ENCODE measurements around the gene DOK6. TPM values are rescaled to one million over a fixed set of nuclear protein-coding genes. Genes with fewer than 3 reads are reported as not detected.

DOK6 gene
- total and polyA plus RNA-seq, 2 donors (not counting 3 experiments of a cell fraction or from before 2014, with no cell fraction given) = under 0.01 TPM; not detected in 1

GRCh38 chr18:69790649-69791048 lies 390.0 kb downstream of the DOK6 start:
- Histone ChIP-seq H3K27me3 (ENCODE audit: control insufficient read depth in 2 of 2, insufficient read depth in 2 of 2, low read length in 2 of 2) (no peaks in the 10 kb centered on the region), H3K9me3 (replicated peaks; ENCODE audit: control insufficient read depth, insufficient read depth, low read length) (no peaks in the 10 kb centered on the region), H3K79me2 (ENCODE audit: control insufficient read depth, insufficient read depth, low read length) (no peaks in the 10 kb centered on the region), H3K9me1 (replicated peaks; ENCODE audit: control insufficient read depth, extremely low read depth, insufficient read depth, low read length) (no peaks in the 10 kb centered on the region), H4K20me1 (replicated peaks; ENCODE audit: control insufficient read depth, extremely low read depth, insufficient read depth, low read length) (no peaks in the 10 kb centered on the region), H3K4me3 (replicated peaks in 1 of 3; ENCODE audit: insufficient read depth in 1 of 3, low read depth in 1 of 3, low read length in 3 of 3) (no peak overlapping the region), H2AFZ (ENCODE audit: low read depth, low read length) (no peak overlapping the region), H3K4me2 (ENCODE audit: insufficient read depth, low read length) (no peak overlapping the region), H3K27ac (ENCODE audit: insufficient read depth, low read depth, low read length) (no peak overlapping the region), H3K36me3 (ENCODE audit: control insufficient read depth in 2 of 2, extremely low read depth in 1 of 2, insufficient read depth in 2 of 2, low read length in 2 of 2) (no peaks in the 10 kb centered on the region), H3K4me1 (ENCODE audit: control insufficient read depth, extremely low read depth, insufficient read depth, low read length) (peaks cover 12% of the 10 kb centered on the region), H3K9ac (replicated peaks; ENCODE audit: extremely low read depth, insufficient read depth, low read length) (no peak overlapping the region)
- FAIRE-seq (no peak), DNase-seq (ENCODE audit: low read depth, low spot score) (no peak)
- no TSS peak for BruUV-seq (replicated peaks)
- intact Hi-C loops (cut with micrococcal nuclease) (no loop called here), dilution Hi-C loops (cut with MboI; ENCODE audit: extremely low pct_ligation_motif_present, low sequenced_read_pairs) (no loop called here)
- ChIA-PET POLR2A (no interaction called here), CTCF (no interaction called here)
- TF ChIP-seq GATA2 (IDR thresholded peaks at IDR 0.05; ENCODE audit: insufficient read depth, insufficient read length, low read depth, low read length) = no peak
- no peak for TF ChIP-seq MYC (IDR thresholded peaks at IDR 0.05; ENCODE audit: low read depth, low read length)

DNA sequence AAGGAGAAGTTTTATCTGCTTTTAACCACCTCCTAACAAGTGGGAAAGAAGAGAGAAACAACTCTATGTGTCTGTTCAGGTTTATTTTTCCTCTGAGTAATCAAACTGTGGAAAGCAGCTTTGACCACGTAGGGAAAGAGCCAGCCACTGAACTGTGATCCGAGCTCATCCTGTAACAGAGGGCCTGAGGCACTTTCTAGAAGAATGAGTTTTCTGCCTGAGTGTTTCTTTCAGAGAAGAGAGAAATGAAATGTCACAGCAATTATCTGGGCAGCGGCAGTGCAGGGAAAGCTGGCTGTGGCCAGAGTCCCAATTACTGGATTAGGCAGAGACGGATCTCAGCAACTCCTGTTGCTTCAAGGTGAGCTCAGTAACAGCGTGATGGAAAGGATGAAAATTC lies 395.1 kb downstream of the DOK6 start:
- dilution Hi-C loops (cut with MboI; ENCODE audit: extremely low pct_ligation_motif_present, low sequenced_read_pairs) (no loop called here), intact Hi-C loops (cut with micrococcal nuclease) (no loop called here)
- Histone ChIP-seq H2AFZ (ENCODE audit: low read depth, low read length) (no peak overlapping the region), H3K4me3 (replicated peaks in 1 of 3; ENCODE audit: insufficient read depth in 1 of 3, low read depth in 1 of 3, low read length in 3 of 3) (no peak overlapping the region), H3K36me3 (ENCODE audit: control insufficient read depth in 2 of 2, extremely low read depth in 1 of 2, insufficient read depth in 2 of 2, low read length in 2 of 2) (no peaks in the 10 kb centered on the region), H3K79me2 (ENCODE audit: control insufficient read depth, insufficient read depth, low read length) (no peaks in the 10 kb centered on the region), H3K9me3 (replicated peaks; ENCODE audit: control insufficient read depth, insufficient read depth, low read length) (no peaks in the 10 kb centered on the region), H3K9ac (replicated peaks; ENCODE audit: extremely low read depth, insufficient read depth, low read length) (no peak overlapping the region), H3K4me2 (ENCODE audit: insufficient read depth, low read length) (no peak overlapping the region), H3K27ac (ENCODE audit: insufficient read depth, low read depth, low read length) (no peak overlapping the region), H3K27me3 (ENCODE audit: control insufficient read depth in 2 of 2, insufficient read depth in 2 of 2, low read length in 2 of 2) (peaks cover 2 to 3% of the 10 kb centered on the region in 2 experiments), H3K9me1 (replicated peaks; ENCODE audit: control insufficient read depth, extremely low read depth, insufficient read depth, low read length) (no peaks in the 10 kb centered on the region), H4K20me1 (replicated peaks; ENCODE audit: control insufficient read depth, extremely low read depth, insufficient read depth, low read length) (no peaks in the 10 kb centered on the region), H3K4me1 (ENCODE audit: control insufficient read depth, extremely low read depth, insufficient read depth, low read length) (no peaks in the 10 kb centered on the region)
- DNase-seq (ENCODE audit: low read depth, low spot score) (no peak), FAIRE-seq (no peak)
- ChIA-PET CTCF (no interaction called here), POLR2A (no interaction called here)
- no TSS peak for BruUV-seq (replicated peaks)
- TF ChIP-seq, protein P1, sequence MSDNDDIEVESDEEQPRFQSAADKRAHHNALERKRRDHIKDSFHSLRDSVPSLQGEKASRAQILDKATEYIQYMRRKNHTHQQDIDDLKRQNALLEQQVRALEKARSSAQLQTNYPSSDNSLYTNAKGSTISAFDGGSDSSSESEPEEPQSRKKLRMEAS (IDR thresholded peaks at IDR 0.05; ENCODE audit: insufficient read depth, insufficient read length) = no peak
- no peak for TF ChIP-seq JUN (IDR thresholded peaks at IDR 0.05; ENCODE audit: borderline replicate concordance, insufficient read depth, insufficient read length, low read depth)
- no peak for TF ChIP-seq EZH2 (IDR thresholded peaks at IDR 0.05; ENCODE audit: borderline replicate concordance, low read depth, low read length, severe bottlenecking)
- TF ChIP-seq POLR2A (IDR thresholded peaks at IDR 0.05; ENCODE audit: low read depth, low read length) = no peak
- TF ChIP-seq MYC (IDR thresholded peaks at IDR 0.05; ENCODE audit: low read depth, low read length) = no peak
- no peak for TF ChIP-seq POLR2AphosphoS5 (IDR thresholded peaks at IDR 0.05; ENCODE audit: insufficient read depth, low read depth, low read length)
- TF ChIP-seq CTCF (IDR thresholded peaks at IDR 0.05; ENCODE audit: extremely low read depth in 1 of 2, insufficient read depth in 1 of 2, low read depth in 1 of 2, low read length in 2 of 2) = no peak
- TF ChIP-seq GATA2 (IDR thresholded peaks at IDR 0.05; ENCODE audit: insufficient read depth, insufficient read length, low read depth, low read length) = no peak
- TF ChIP-seq FOS (IDR thresholded peaks at IDR 0.05; ENCODE audit: borderline replicate concordance, insufficient read depth, low read length) = no peak

All from endothelial cell of umbilical vein (primary cell).